Keratinocyte (primary cell): Measurements from ENCODE around the gene FERMT3. TPM values are rescaled to one million over a fixed set of nuclear protein-coding genes. Genes with fewer than 3 reads are reported as not detected.

Experiments used
- DNase-seq: peaks from one replicate; pipeline ENCODE4 v3.0.0-alpha.2; 2011; ENCODE audit warnings: low read depth, missing footprints, low spot score
- FAIRE-seq: peaks from 2 replicates; lab custom pipeline; 2011; peaks lifted over from hg19 to GRCh38; lab: Jason Lieb, UNC
- H2AFZ ChIP-seq: 2 replicates; pipeline ENCODE4 v1.6.0; 2012; ENCODE audit warnings: low read length, control low read depth, inconsistent platforms; ENCODE audit not compliant: control insufficient read depth
- H3K27ac ChIP-seq: 2 replicates; pipeline ENCODE4 v1.5.1; 2011; ENCODE audit warnings: low read length; ENCODE audit not compliant: control insufficient read depth, insufficient read depth
- H3K27me3 ChIP-seq: 3 replicates; pipeline ENCODE4 v1.6.0; 2011; ENCODE audit warnings: low read length; ENCODE audit not compliant: control insufficient read depth, insufficient read depth; ENCODE audit errors: extremely low read depth
- H3K36me3 ChIP-seq, 2 experiments: 2 replicates in 1 of 2; 3 replicates in 1 of 2; pipeline ENCODE4 v1.5.1; 2011; ENCODE audit warnings: low read length in 2 of 2, mild to moderate bottlenecking in 1 of 2; ENCODE audit not compliant: control insufficient read depth in 2 of 2, insufficient read depth in 2 of 2; ENCODE audit errors: extremely low read depth in 1 of 2
- H3K4me1 ChIP-seq: 3 replicates; pipeline ENCODE4 v1.5.1; 2011; ENCODE audit warnings: low read length; ENCODE audit not compliant: control insufficient read depth, insufficient read depth; ENCODE audit errors: extremely low read depth
- H3K4me2 ChIP-seq: 3 replicates; pipeline ENCODE4 v1.6.0; 2011; ENCODE audit warnings: low read depth, low read length; ENCODE audit not compliant: control insufficient read depth, insufficient read depth; ENCODE audit errors: extremely low read depth
- H3K4me3 ChIP-seq, 3 experiments: fragments of 200-600 bp in 1 of 3; sonication (generic) in 1 of 3; 2 replicates in 2 of 3; 3 replicates in 1 of 3; pipeline ENCODE4 v1.5.1; 2011 to 2016; ENCODE audit warnings: low read length in 3 of 3, mild to moderate bottlenecking in 3 of 3, control low read depth in 2 of 3, inconsistent platforms in 1 of 3, low read depth in 1 of 3, mixed read lengths in 1 of 3, mixed run types in 1 of 3, moderate library complexity in 1 of 3; ENCODE audit not compliant: control insufficient read depth in 2 of 3, insufficient read depth in 2 of 3; ENCODE audit errors: extremely low read depth in 1 of 3
- H3K79me2 ChIP-seq: 2 replicates; pipeline ENCODE4 v1.6.0; 2012; ENCODE audit warnings: low read length; ENCODE audit not compliant: control insufficient read depth, insufficient read depth
- H3K9ac ChIP-seq: 3 replicates; pipeline ENCODE4 v1.6.0; 2011; ENCODE audit warnings: low read length; ENCODE audit not compliant: control insufficient read depth, insufficient read depth; ENCODE audit errors: extremely low read depth
- H3K9me1 ChIP-seq: 3 replicates; pipeline ENCODE4 v1.6.0; 2011; ENCODE audit warnings: low read length; ENCODE audit not compliant: control insufficient read depth, insufficient read depth; ENCODE audit errors: extremely low read depth
- H3K9me3 ChIP-seq: 2 replicates; pipeline ENCODE4 v1.5.1; 2012; ENCODE audit warnings: low read depth, low read length; ENCODE audit not compliant: control insufficient read depth
- H4K20me1 ChIP-seq: 3 replicates; pipeline ENCODE4 v1.6.0; 2011; ENCODE audit warnings: low read length; ENCODE audit not compliant: control insufficient read depth, insufficient read depth; ENCODE audit errors: extremely low read depth
- CTCF ChIP-seq, 3 experiments: IDR thresholded peaks in 1 of 3; conservative IDR thresholded peaks in 1 of 3; optimal IDR thresholded peaks in 1 of 3; 2 replicates in 2 of 3; 3 replicates in 1 of 3; pipeline versions ENCODE3 to v1.5.1; 2011; ENCODE audit warnings: low read length in 3 of 3, mild to moderate bottlenecking in 3 of 3, moderate library complexity in 2 of 3, control low read depth in 1 of 3, inconsistent platforms in 1 of 3; ENCODE audit not compliant: insufficient read depth in 2 of 3; ENCODE audit errors: extremely low read depth in 1 of 3
- EZH2 ChIP-seq: IDR thresholded peaks from one replicate; pipeline ENCODE4 v1.6.1; 2012; ENCODE audit warnings: inconsistent platforms, mild to moderate bottlenecking, low read length, moderate library complexity
- dilution Hi-C: fragments of 300-500 bp; cut with MboI; formaldehyde crosslinking; loops from one replicate; pipeline ENCODE4 v1.7.0; 2020; ENCODE audit warnings: low sequenced_read_pairs; ENCODE audit not compliant: extremely low pct_ligation_motif_present
- polyA plus RNA-seq, 5 experiments: library from polyadenylated mRNA; depleted of rRNA in 3 of 5; stranded (reverse) in 3 of 5; stranded (forward) in 1 of 5; unstranded in 1 of 5; fragments of >200 nt; gene quantifications; 1 replicate in 1 of 5; 2 replicates in 3 of 5; 3 replicates in 1 of 5; pipeline versions ENCODE4 v1.2.1 to v1.2.3, GENCODE V29; 2011 to 2012; ENCODE audit warnings: missing spikeins in 2 of 5, low read depth in 1 of 5, low replicate concordance in 1 of 5

The FERMT3 gene
- polyA plus RNA-seq, 1 donor (not counting 4 experiments of a cell fraction or from before 2014, with no cell fraction given): 0.98 TPM

DNA sequence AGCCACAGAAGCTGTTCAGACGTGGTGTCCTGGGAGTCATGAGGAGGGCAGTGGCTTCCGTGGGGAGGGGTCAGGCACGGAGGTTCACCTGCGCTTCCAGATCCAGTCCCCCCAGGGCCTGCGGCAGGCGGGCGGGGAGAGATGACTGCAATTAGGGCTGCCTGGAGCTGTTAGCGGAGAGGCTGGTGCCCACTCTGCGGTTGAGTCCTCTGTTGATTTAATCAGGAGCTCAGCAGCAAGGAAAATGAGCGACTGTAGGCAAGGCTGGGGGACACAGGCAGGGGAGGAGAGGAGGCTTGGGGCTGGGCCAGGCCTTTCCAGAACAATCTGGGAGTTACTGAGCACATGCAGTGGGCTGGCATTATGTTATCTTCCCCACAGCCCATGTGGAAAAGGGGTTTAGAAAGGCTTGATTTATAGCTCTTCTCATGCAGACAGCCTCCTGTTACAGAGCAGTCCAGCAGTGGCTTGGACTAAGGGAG lies 57.9 kb downstream of the FERMT3 start:
- Histone ChIP-seq H3K9me1 (peaks cover 2% of the 10 kb centered on the region), H3K9me3 (no peaks in the 10 kb centered on the region), H3K79me2 (peaks cover 2% of the 10 kb centered on the region), H4K20me1 (no peaks in the 10 kb centered on the region), H3K4me1 (peaks cover 45% of the 10 kb centered on the region), H3K27me3 (no peaks in the 10 kb centered on the region), H3K9ac (no peak overlapping the region), H3K27ac (no peak overlapping the region), H2AFZ (no peak overlapping the region), H3K4me3 (no peak overlapping the region), H3K36me3 (peaks cover 41 to 70% of the 10 kb centered on the region in 2 experiments), H3K4me2 (no peak overlapping the region)
- DNase-seq: no peak
- TF ChIP-seq EZH2 (no peak), CTCF (optimal IDR thresholded peaks at IDR 0.05 in 1 of 3, IDR thresholded peaks at IDR 0.05 in 1 of 3, conservative IDR thresholded peaks at IDR 0.05 in 1 of 3; ENCODE audit: extremely low read depth in 1 of 3, insufficient read depth in 2 of 3, low read length in 3 of 3) (no peak)
- FAIRE-seq: no peak
- dilution Hi-C loops: no loop called here

DNA sequence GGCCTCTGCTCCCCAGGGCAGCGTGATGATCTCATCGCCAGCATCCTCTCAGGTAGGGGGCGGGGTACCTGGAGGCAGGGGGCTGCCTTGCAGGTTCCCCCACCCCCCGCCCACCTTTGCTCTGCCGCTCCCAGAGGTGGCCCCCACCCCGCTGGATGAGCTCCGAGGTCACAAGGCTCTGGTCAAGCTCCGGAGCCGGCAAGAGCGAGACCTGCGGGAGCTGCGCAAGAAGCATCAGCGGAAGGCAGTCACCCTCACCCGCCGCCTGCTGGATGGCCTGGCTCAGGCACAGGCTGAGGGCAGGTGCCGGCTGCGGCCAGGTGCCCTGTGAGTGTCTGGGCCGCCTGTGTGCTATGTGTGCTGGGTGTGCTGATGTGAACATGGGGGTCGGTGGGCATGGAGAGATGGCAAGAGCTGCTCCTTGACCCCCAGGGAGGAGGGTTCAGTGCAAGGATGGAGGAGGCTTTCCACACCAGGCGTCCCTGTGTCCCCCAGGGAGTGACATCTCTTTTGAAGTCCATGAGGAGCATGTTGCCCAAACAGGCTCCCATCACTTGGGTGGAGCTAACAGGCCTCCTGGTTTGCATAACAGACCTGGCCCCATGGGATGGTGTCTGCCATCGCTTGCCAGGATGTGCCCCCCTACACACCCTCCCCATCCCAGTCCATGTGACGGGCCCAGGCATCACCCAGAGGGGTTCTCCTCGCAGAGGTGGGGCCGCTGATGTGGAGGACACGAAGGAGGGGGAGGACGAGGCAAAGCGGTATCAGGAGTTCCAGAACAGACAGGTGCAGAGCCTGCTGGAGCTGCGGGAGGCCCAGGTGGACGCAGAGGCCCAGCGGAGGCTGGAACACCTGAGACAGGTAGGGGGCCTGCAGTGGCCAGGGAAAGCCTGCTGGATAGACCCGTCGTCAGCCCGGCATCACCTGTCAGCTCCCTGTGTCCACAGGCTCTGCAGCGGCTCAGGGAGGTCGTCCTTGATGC lies 58.9 kb downstream of the FERMT3 start:
- no peaks in the 10 kb centered on the region for H3K27me3 ChIP-seq
- no peak overlapping the region for H3K27ac ChIP-seq
- H3K4me2 ChIP-seq: no peak overlapping the region
- dilution Hi-C loops: no loop called here
- DNase-seq: no peak
- no peaks in the 10 kb centered on the region for H4K20me1 ChIP-seq
- H3K9ac ChIP-seq: no peak overlapping the region
- no peak overlapping the region for H3K4me3 ChIP-seq
- TF ChIP-seq CTCF (optimal IDR thresholded peaks at IDR 0.05 in 1 of 3, IDR thresholded peaks at IDR 0.05 in 1 of 3, conservative IDR thresholded peaks at IDR 0.05 in 1 of 3; ENCODE audit: extremely low read depth in 1 of 3, insufficient read depth in 2 of 3, low read length in 3 of 3) (no peak), EZH2 (no peak)
- no peak overlapping the region for H2AFZ ChIP-seq
- H3K79me2 ChIP-seq: no peaks in the 10 kb centered on the region
- H3K36me3 ChIP-seq: peaks cover 35 to 62% of the 10 kb centered on the region in 2 experiments
- H3K9me3 ChIP-seq: no peaks in the 10 kb centered on the region
- no peaks in the 10 kb centered on the region for H3K9me1 ChIP-seq
- peaks cover 53% of the 10 kb centered on the region for H3K4me1 ChIP-seq
- FAIRE-seq: no peak
